ENCODE measurements around the gene PTX4.

- no peak for TF ChIP-seq CTCF (IDR thresholded peaks at IDR 0.05)
- TF ChIP-seq POLR2A (IDR thresholded peaks at IDR 0.05), result no peak
These were observed 23.2 kb downstream of the PTX4 start for GRCh38 chr16:1465567-1465915.

All from right lobe of liver (tissue), 4 donors.